IPS-18c (cell line): ENCODE data around the gene RAB44.
"Not testable (repeated sequence)": the region's sequence is repeated elsewhere in the genome, so short reads cannot be mapped to it uniquely, and the experiment has no call there.

Experiments
- H3K4me3 ChIP-seq: 2 replicates; pipeline ENCODE4 v1.7.0; 2013; ENCODE audit warnings: low read depth, mild to moderate bottlenecking, low read length, moderate library complexity; ENCODE audit not compliant: insufficient read depth
- H3K9me3 ChIP-seq: one replicate; pipeline ENCODE4 v1.6.1; 2013; ENCODE audit warnings: mild to moderate bottlenecking, low read length, moderate library complexity; ENCODE audit not compliant: control insufficient read depth, insufficient read depth

Gene RAB44

GRCh38 chr6:36697481-36697903 is at the start of gene RAB44:
TSS of gene RAB44 (plus strand) at chr6:36697826. CDS start at chr6:36704236, 6,410 bp downstream.
- no peaks in the 10 kb centered on the region for H3K9me3 ChIP-seq
- no peak within 1 kb of the TSS for H3K4me3 ChIP-seq

- Histone ChIP-seq H3K9me3 (no peaks in the 10 kb centered on the region), H3K4me3 (no peak overlapping the region)
Measured at GRCh38 chr6:36649086-36649485, 48.5 kb upstream of the RAB44 start.

GRCh38 chr6:36649701-36650484 is 47.7 kb upstream of the RAB44 start:
- no peak overlapping the region for H3K4me3 ChIP-seq

GRCh38 chr6:36650848-36651478 is 46.7 kb upstream of the RAB44 start:
- Histone ChIP-seq H3K4me3 (no peak overlapping the region), H3K9me3 (no peaks in the 10 kb centered on the region)

More at GRCh38 chr6:36649701-36650484, 47.7 kb upstream of the RAB44 start:
- no peaks in the 10 kb centered on the region for H3K9me3 ChIP-seq

GRCh38 chr6:36651659-36652379 is 45.8 kb upstream of the RAB44 start:
- Histone ChIP-seq H3K4me3 (no peak overlapping the region), H3K9me3 (no peaks in the 10 kb centered on the region)

- not testable (repeated sequence) for H3K4me3 ChIP-seq, H3K9me3 ChIP-seq
Measured at GRCh38 chr6:36654469-36654868, 43.2 kb upstream of the RAB44 start.

- Histone ChIP-seq H3K4me3 (no peak overlapping the region), H3K9me3 (no peaks in the 10 kb centered on the region)
Measured at GRCh38 chr6:36655085-36655724, 42.4 kb upstream of the RAB44 start.

GRCh38 chr6:36656441-36656840 is 41.2 kb upstream of the RAB44 start:
- Histone ChIP-seq H3K9me3 (no peaks in the 10 kb centered on the region), H3K4me3 (no peak overlapping the region)

- no peaks in the 10 kb centered on the region for H3K9me3 ChIP-seq
- no peak overlapping the region for H3K4me3 ChIP-seq
Measured at GRCh38 chr6:36657271-36657670, 40.4 kb upstream of the RAB44 start.

GRCh38 chr6:36657942-36658544 is 39.6 kb upstream of the RAB44 start:
- no peaks in the 10 kb centered on the region for H3K9me3 ChIP-seq
- no peak overlapping the region for H3K4me3 ChIP-seq

GRCh38 chr6:36659271-36659670 is 38.4 kb upstream of the RAB44 start:
- no peaks in the 10 kb centered on the region for H3K9me3 ChIP-seq

GRCh38 chr6:36660771-36661471 is 36.7 kb upstream of the RAB44 start:
- Histone ChIP-seq H3K4me3 (peak overlapping the region; percentile 21; the same call in 1 of the 2 replicates), H3K9me3 (no peaks in the 10 kb centered on the region)

More at GRCh38 chr6:36659271-36659670, 38.4 kb upstream of the RAB44 start:
- H3K4me3 ChIP-seq = no peak overlapping the region

- Histone ChIP-seq H3K9me3 (no peaks in the 10 kb centered on the region), H3K4me3 (no peak overlapping the region)
Measured at GRCh38 chr6:36662380-36662779, 35.2 kb upstream of the RAB44 start.

GRCh38 chr6:36662827-36663256 is 34.8 kb upstream of the RAB44 start:
- Histone ChIP-seq H3K4me3 (no peak overlapping the region), H3K9me3 (no peaks in the 10 kb centered on the region)

GRCh38 chr6:36663504-36664446 is 33.9 kb upstream of the RAB44 start:
- no peaks in the 10 kb centered on the region for H3K9me3 ChIP-seq
- no peak overlapping the region for H3K4me3 ChIP-seq
